Hepatocyte (in vitro differentiated cells): ENCODE measurements around the gene SPOCK3. TPM values are rescaled to one million over a fixed set of nuclear protein-coding genes. Genes with fewer than 3 reads are reported as not detected.

Source experiments
- DNase-seq: peaks from one replicate; pipeline ENCODE4 v3.0.0-alpha.2; 2016; ENCODE audit warnings: low spot score
- H2AFZ ChIP-seq: fragments of 200-600 bp; sonication (generic); 2 replicates; pipeline ENCODE4 v1.6.0; 2016; ENCODE audit warnings: antibody characterized with exemption, mild to moderate bottlenecking
- H3K27ac ChIP-seq: fragments of 200-600 bp; sonication (generic); 2 replicates; pipeline ENCODE4 v1.5.1; 2016; ENCODE audit warnings: mild to moderate bottlenecking
- H3K27me3 ChIP-seq: fragments of 200-600 bp; sonication (generic); 2 replicates; pipeline ENCODE4 v1.6.1; 2016
- H3K36me3 ChIP-seq: fragments of 200-600 bp; sonication (generic); replicated peaks from 2 replicates; pipeline ENCODE4 v1.5.1; 2016; ENCODE audit warnings: low read depth; ENCODE audit not compliant: insufficient read depth
- H3K4me1 ChIP-seq: fragments of 200-600 bp; sonication (generic); 2 replicates; pipeline ENCODE4 v1.5.1; 2016; ENCODE audit warnings: mild to moderate bottlenecking, moderate library complexity; ENCODE audit not compliant: insufficient read depth
- H3K4me2 ChIP-seq: fragments of 200-600 bp; sonication (generic); 2 replicates; pipeline ENCODE4 v1.6.0; 2016
- H3K4me3 ChIP-seq: fragments of 200-600 bp; sonication (generic); 2 replicates; pipeline ENCODE4 v1.5.1; 2016; ENCODE audit warnings: mild to moderate bottlenecking
- H3K79me2 ChIP-seq: fragments of 200-600 bp; sonication (generic); 2 replicates; pipeline ENCODE4 v1.6.0; 2017; ENCODE audit warnings: mild to moderate bottlenecking
- H3K9me2 ChIP-seq: fragments of 200-600 bp; sonication (generic); replicated peaks from 2 replicates; pipeline ENCODE4 v1.6.0; 2017; ENCODE audit warnings: mild to moderate bottlenecking; ENCODE audit not compliant: insufficient read depth
- H3K9me3 ChIP-seq: fragments of 200-600 bp; sonication (generic); 2 replicates; pipeline ENCODE4 v1.5.1; 2016; ENCODE audit warnings: low read depth, mild to moderate bottlenecking
- H4K20me1 ChIP-seq: fragments of 200-600 bp; sonication (generic); 2 replicates; pipeline ENCODE4 v1.6.0; 2016; ENCODE audit warnings: mild to moderate bottlenecking; ENCODE audit not compliant: insufficient read depth, poor library complexity, severe bottlenecking
- CTCF ChIP-seq: fragments of 200-600 bp; sonication (generic); IDR thresholded peaks from 2 replicates; pipeline ENCODE4 v1.5.1; 2016; ENCODE audit warnings: antibody characterized with exemption, mild to moderate bottlenecking; ENCODE audit not compliant: poor library complexity
- EZH2 ChIP-seq: fragments of 200-600 bp; sonication (generic); IDR thresholded peaks from 2 replicates; pipeline ENCODE4 v1.6.1; 2016; ENCODE audit warnings: antibody characterized with exemption, mild to moderate bottlenecking, borderline replicate concordance
- EZH2phosphoT487 ChIP-seq: fragments of 200-600 bp; sonication (generic); IDR thresholded peaks from one replicate; pipeline ENCODE4 v1.6.1; 2018; ENCODE audit warnings: antibody characterized with exemption, mild to moderate bottlenecking, low read depth, moderate library complexity; ENCODE audit not compliant: unreplicated experiment, severe bottlenecking
- WGBS: methylation state at CpG from one replicate; pipeline ENCODE4 v1.1.6; 2016; ENCODE audit warnings: low lambda C conversion rate; ENCODE audit errors: missing lambda C conversion rate; 5-methylcytosine and 5-hydroxymethylcytosine counted together
- polyA plus RNA-seq: library from polyadenylated mRNA; unstranded; fragments of >200 nt; fragmentation: Nextera tagmentation; extraction: Ambion mirVana; gene quantifications from 2 replicates; pipeline ENCODE4 v1.2.1, GENCODE V29; 2016
- total RNA-seq: library from RNA; depleted of rRNA; stranded (reverse); fragments of >200 nt; gene quantifications from 2 replicates; pipeline ENCODE4 v1.2.3, GENCODE V29; 2014

The SPOCK3 gene
- total and polyA plus RNA-seq, 2 experiments from 2014 or later: 3.0 to 3.4 TPM

- no peak for DNase-seq
- Histone ChIP-seq H3K27ac (no peak overlapping the region), H3K9me2 (no peaks in the 10 kb centered on the region), H3K27me3 (no peaks in the 10 kb centered on the region), H2AFZ (no peak overlapping the region), H3K79me2 (no peaks in the 10 kb centered on the region), H3K9me3 (no peaks in the 10 kb centered on the region), H3K4me3 (no peak overlapping the region), H3K4me2 (no peak overlapping the region), H3K4me1 (no peaks in the 10 kb centered on the region), H4K20me1 (no peaks in the 10 kb centered on the region), H3K36me3 (no peaks in the 10 kb centered on the region)
- TF ChIP-seq EZH2phosphoT487: no peak
- no peak for TF ChIP-seq CTCF
- no peak for TF ChIP-seq EZH2
- 23% methylated on average over 1 of the region's 1 CpG for WGBS
Observed at GRCh38 chr4:166989886-166990285, 244.4 kb downstream of the SPOCK3 start.

- TF ChIP-seq CTCF (no peak), EZH2phosphoT487 (no peak), EZH2 (no peak)
- Histone ChIP-seq H3K27me3 (no peaks in the 10 kb centered on the region), H3K27ac (no peak overlapping the region), H3K4me3 (no peak overlapping the region), H3K4me1 (no peaks in the 10 kb centered on the region), H3K36me3 (no peaks in the 10 kb centered on the region), H3K4me2 (no peak overlapping the region), H4K20me1 (no peaks in the 10 kb centered on the region), H2AFZ (no peak overlapping the region), H3K9me3 (no peaks in the 10 kb centered on the region), H3K79me2 (no peaks in the 10 kb centered on the region), H3K9me2 (no peaks in the 10 kb centered on the region)
- 46% methylated on average over 1 of the region's 1 CpG for WGBS
- no peak for DNase-seq
Observed at GRCh38 chr4:166987026-166987425, 247.3 kb downstream of the SPOCK3 start.

- no peak overlapping the region for H3K27ac ChIP-seq
- H3K4me2 ChIP-seq: no peak overlapping the region
- H3K79me2 ChIP-seq: no peaks in the 10 kb centered on the region
- H3K9me3 ChIP-seq: no peaks in the 10 kb centered on the region
- DNase-seq: no peak
- 94% methylated on average over 5 of the region's 5 CpGs for WGBS
- H2AFZ ChIP-seq: no peak overlapping the region
- H4K20me1 ChIP-seq: no peaks in the 10 kb centered on the region
- no peaks in the 10 kb centered on the region for H3K4me1 ChIP-seq
- H3K9me2 ChIP-seq: no peaks in the 10 kb centered on the region
- no peak overlapping the region for H3K4me3 ChIP-seq
- no peaks in the 10 kb centered on the region for H3K27me3 ChIP-seq
- H3K36me3 ChIP-seq: no peaks in the 10 kb centered on the region
- TF ChIP-seq CTCF: no peak
- TF ChIP-seq EZH2phosphoT487: no peak
- no peak for TF ChIP-seq EZH2
Observed at GRCh38 chr4:166981847-166982246, 252.4 kb downstream of the SPOCK3 start.

GRCh38 chr4:166980419-166980818 is 253.9 kb downstream of the SPOCK3 start:
- Histone ChIP-seq H3K27ac (no peak overlapping the region), H3K27me3 (no peaks in the 10 kb centered on the region), H3K79me2 (no peaks in the 10 kb centered on the region), H3K36me3 (no peaks in the 10 kb centered on the region), H3K9me3 (no peaks in the 10 kb centered on the region), H2AFZ (no peak overlapping the region), H4K20me1 (no peaks in the 10 kb centered on the region), H3K4me1 (no peaks in the 10 kb centered on the region), H3K4me3 (no peak overlapping the region), H3K9me2 (no peaks in the 10 kb centered on the region), H3K4me2 (no peak overlapping the region)
- no peak for TF ChIP-seq EZH2
- no peak for TF ChIP-seq EZH2phosphoT487
- TF ChIP-seq CTCF: no peak
- WGBS: 98% methylated on average over 3 of the region's 3 CpGs
- no peak for DNase-seq
